Measurements from ENCODE around the gene PDIA3.
"Not testable (repeated sequence)": the region's sequence is repeated elsewhere in the genome, so short reads cannot be mapped to it uniquely, and the experiment has no call there.

The PDIA3 gene

GRCh38 chr15:43777267-43777914, 31.2 kb downstream of the PDIA3 start:
- peak; percentile 87 for DNase-seq

DNA sequence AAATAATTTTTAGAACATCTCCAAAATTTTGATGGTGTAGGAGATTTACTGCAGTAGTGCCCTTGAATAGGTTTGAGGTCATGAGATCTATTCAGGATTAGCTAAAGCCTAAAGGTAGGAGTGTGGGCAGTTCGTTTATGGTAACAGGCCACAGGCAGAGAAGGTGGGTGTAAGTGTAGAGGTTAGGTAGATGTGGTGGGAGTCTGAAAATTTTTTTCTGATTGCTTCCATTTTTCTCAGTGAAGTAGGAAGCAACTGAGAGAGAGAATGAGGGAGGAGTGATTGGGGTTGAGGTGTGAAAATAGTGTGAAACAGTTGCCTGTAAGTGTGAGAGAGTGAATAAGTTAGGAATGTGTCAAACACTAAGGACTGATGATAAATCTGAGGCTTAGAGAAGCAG, 32.8 kb downstream of the PDIA3 start:
- no peak for DNase-seq

DNA sequence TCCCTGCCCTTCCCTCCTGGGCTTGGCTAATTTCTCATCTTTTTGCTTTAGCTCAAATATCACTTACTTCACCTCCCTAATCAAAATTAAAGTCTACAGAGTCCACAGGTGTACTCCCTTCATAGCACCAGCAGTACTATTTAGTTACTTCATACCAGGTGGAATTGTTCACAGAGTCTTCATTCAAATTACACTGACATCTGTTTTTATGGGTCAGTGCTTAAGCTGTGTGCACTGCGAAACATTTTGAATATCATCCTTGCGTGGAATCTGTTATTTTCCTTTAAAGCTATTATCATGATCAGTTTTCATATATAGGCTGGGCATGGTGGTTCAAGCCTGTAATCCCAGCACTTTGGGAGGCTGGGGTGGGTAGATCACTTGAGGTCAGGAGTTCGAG, 43.2 kb downstream of the PDIA3 start:
- no peak for DNase-seq

DNA sequence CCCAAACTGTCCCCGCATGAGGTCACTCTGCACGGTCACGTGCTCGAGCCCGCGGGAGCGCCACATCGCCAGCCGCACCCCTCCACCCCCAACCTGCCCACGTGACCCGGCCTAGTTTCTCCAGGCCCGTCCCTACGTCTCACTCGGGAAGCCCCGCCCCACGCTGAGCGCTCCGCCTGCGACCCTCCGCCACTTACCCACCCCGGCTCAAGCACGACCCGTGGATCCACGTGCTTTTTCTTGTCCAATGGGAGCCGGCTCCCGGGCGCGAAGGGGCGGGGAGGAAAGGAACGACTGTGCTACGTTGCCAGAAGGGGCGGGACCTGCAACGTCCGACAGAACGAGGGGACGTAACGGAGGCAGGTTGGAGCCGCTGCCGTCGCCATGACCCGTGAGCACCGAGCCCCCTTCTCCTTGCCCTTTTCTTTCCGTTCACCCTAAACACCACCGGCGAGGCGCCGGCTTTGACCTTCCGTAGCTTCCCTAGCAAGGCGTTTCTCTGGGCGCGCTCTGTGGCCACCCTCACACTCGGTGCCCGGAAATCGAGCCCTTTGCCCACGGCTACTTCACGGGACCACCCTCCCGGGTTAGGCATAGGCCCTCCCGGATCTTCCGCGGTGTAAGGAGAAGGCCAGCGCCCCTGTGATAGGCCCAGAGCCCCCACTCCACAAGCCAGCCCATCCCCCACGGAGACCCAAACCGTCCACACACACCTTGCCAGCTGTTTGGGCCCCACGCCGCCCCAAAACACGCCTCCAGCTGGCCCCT, 45.9 kb downstream of the PDIA3 start, which contains the start of gene SERF2:
Gene SERF2, plus strand, starts transcription at position 328 of the 768 bp plus-strand sequence. Its CDS starts 57 bp downstream, at position 385.
- peak; percentile 100 for DNase-seq

DNA sequence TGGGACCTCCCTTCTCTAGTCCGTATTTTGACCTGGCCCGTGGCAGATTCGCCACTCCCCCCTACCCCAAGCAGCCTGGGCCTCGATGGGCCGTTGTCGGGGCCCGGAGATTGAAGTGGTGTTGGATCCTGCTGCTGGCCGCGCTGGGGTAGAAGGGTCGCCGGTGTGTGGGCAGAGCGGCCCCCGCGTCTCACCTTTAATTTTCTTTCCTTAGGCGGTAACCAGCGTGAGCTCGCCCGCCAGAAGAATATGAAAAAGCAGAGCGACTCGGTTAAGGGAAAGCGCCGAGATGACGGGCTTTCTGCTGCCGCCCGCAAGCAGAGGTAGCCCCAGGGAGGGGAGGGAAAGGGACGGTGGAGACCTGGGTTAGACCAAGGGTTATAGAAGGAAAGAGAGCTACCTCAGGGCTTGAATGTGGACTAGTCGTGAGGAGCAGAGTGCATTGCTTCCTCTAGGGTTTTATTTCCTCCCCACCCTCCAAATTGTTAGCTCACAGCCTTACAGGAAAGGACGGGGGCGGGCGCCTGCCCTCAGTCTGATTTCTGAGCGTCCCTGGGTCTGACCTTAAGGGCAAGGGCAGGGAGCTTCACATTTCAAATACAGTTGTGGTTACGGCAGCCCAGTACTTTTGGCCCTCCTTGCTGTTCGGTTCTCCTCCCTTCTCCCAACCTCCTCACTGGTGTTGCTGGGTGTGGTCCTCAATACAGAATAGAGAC, 46.7 kb downstream of the PDIA3 start:
- peak; percentile 60 for DNase-seq

- no peak for DNase-seq
Observed at GRCh38 chr15:43793647-43794046, 47.4 kb downstream of the PDIA3 start.

DNA sequence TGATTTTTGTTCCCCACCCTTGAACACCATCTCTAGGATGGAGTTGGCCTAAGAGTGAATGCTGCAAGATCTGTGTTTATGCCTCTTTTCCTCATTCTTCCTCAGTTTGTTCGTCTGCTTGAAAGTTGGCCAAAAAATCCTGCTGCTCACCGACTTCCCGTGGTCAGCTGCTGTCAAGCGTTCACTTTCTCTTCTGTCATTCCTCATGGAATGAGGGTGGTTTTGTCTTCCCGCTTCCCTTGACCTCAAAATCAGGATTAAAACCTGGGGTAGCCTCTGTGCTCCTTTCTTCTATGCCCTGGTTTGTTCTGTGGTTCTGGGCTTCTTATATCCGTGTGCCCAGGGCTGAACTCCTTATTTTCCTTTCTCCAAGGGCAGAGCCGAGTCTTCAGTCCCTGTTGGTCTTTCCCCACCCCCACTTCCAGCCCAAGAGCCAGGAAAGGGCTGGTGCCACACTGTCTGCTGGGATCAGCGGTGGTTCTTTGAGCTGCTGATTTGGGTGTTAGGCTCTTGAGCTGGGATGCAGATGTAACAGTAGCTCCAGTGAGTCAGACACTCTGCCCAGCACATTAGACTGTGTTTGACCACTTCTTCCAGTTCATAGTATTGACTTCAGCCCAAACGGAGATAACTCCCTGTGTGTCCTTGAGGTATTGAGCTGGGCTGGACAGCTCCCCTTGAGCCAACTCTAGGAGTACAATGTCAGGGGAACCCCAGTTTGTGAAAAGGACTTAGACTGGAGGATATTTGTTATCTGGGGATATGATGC, 48.2 kb downstream of the PDIA3 start:
- DNase-seq = no peak

GRCh38 chr15:43795197-43795596, 49.0 kb downstream of the PDIA3 start:
- DNase-seq = no peak

DNA sequence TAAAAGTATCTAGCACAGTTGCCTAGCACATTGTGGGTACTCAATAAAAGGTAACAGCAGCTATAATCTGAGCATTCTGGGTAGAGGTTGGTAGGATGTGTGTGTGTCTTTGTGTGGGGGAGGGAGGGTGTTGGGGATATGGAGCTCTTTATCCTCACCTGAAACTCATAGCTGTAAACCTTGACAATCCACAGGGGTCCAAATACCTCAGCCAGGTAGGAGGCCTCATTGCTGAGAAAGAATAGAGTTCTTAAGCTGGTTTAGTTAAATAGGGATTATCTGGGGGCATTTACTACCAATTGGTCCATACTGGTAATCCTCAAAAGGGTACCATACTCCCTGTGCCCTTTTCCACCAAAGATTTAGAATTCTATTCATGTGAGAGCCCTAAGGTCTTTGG, 49.8 kb downstream of the PDIA3 start:
- no peak for DNase-seq

GRCh38 chr15:43796566-43796965, 50.3 kb downstream of the PDIA3 start:
- no peak for DNase-seq

GRCh38 chr15:43799209-43799944, 53.1 kb downstream of the PDIA3 start:
- no peak for DNase-seq

DNA sequence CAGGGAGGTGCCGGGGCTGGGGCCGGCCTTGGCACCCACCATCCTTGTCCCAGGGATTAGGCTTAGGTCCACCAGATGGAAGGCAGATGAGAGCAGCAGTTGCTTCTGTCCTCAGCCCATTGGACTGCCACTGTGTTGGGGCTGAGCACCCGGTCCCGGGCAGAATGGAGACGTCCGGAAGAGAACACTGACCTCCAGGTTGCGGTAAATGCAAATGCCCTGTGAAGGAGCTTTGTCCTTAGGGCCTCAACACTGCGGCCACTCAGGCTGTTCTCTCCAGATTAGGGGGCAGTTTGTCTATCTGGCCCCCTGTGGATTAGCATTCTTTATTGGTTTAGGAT, 53.7 kb downstream of the PDIA3 start, which contains the start of gene SERINC4:
Gene SERINC4, minus strand, starts transcription at position 276 of the 341 bp plus-strand sequence. Its CDS starts 234 bp downstream, at position 42.
- no peak for DNase-seq

DNA sequence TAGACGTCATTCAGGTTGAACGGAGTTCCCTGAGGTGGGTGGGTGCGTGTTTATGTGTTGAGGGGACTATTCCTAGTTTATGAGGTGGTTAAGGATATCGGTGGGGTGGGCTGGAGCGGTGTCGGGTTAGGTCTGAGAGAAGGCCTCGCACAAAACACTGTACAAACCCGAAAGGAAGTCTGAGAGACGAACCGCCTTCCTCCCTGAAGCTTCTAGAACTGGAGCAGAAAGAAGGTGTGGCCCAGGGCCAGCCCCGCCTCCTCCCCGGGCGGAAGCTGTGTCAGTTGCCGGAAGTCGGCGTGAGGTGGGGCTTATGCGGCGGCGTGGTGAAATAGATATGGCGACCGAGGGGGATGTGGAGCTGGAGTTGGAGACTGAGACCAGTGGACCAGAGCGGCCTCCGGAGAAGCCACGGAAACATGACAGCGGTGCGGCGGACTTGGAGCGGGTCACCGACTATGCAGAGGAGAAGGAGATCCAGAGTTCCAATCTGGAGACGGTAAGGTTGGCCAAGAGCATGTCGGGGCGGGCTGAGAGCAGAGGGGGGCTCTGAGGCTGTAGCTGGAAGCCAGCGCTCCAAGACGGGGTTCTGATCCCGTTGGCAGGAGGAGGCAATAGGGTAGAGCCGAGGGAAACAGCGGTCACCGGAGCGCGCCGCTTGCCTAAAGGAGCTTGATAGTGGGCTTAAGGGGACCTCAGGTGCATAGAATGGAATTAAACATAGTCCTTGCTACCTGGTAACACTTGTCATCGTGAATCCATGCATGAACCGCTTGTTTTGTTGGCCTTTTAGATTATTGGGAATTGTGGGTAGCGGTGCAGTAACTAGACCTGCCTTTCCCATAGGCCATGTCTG, 54.3 kb downstream of the PDIA3 start, which contains the start of gene HYPK:
Gene HYPK, plus strand, starts transcription at position 314 of the 856 bp plus-strand sequence. Its CDS starts 24 bp downstream, at position 338.
- DNase-seq = peak; percentile 95

- DNase-seq = not testable (repeated sequence)
Observed at GRCh38 chr15:43802676-43803075, 56.4 kb downstream of the PDIA3 start.

GRCh38 chr15:43808435-43808950, 62.3 kb downstream of the PDIA3 start:
- DNase-seq = no peak

- no peak for DNase-seq
Observed at GRCh38 chr15:43808960-43809678, 62.9 kb downstream of the PDIA3 start.

DNA sequence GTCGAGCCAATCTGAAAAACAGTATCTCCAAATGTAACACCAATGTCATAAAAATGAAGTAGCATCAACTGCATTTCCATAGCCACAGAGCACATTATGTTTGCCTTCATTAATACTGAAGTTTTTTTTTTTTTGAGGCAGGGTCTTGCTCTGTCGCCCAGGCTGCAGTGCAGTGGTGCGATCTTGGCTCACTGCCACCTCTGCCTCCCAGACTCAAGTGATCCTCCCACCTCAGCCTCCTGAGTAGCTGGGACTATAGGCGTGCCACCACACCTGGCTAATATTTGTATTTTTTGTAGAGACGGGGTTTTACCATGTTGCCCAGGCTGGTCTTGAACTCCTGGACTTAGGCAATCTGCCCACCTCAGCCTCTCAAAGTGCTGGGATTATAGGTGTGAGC, 68.8 kb downstream of the PDIA3 start:
- not testable (repeated sequence) for DNase-seq

DNA sequence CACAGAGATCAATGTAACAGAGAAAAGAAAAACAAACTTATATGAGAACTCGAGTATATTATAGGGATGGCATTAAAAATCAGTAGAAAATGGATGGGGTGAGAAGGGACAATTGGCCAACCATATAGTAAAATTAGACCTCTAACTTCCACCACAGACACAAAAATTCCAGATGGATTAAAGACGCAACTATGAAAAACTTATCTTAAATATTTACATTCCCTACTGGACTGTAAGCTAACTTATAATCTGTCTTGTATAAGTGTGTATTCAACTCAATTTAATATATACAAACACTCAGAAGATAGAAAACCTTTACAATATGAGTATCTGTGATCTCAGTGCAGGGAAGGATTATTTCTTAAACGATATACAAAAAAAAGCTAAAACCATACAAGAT, 75.3 kb downstream of the PDIA3 start:
- DNase-seq = no peak
